Measurements from ENCODE around the gene RBM6. TPM values are rescaled to one million over a fixed set of nuclear protein-coding genes. Genes with fewer than 3 reads are reported as not detected.
A peak's percentile ranks its signal among the peaks of the same experiment; 100 is the strongest.

The RBM6 gene
- total and polyA plus RNA-seq, 9 of the 15 experiments (the other 6 are each of a cell fraction or from before 2014, with no cell fraction given) = 19.9 to 82.2 (median 57.8) TPM

GRCh38 chr3:49939858-49940666 lies at the start of gene RBM6 (continued):
- TF ChIP-seq PPARD (CRISPR knock-in tag; IDR thresholded peaks at IDR 0.05) (no peak), ZNF263 (CRISPR knock-in tag; IDR thresholded peaks at IDR 0.05; ENCODE audit: borderline replicate concordance) (peak; percentile 39; the same call in 1 of the 2 replicates), ZC3H4 (CRISPR knock-in tag; IDR thresholded peaks at IDR 0.05; ENCODE audit: borderline replicate concordance) (no peak), SRSF9 (IDR thresholded peaks at IDR 0.05; ENCODE audit: borderline replicate concordance, low read depth, low read length) (no peak), MTF1 (CRISPR knock-in tag; IDR thresholded peaks at IDR 0.05; ENCODE audit: borderline replicate concordance) (no peak), CAMTA2 (CRISPR knock-in tag; conservative IDR thresholded peaks at IDR 0.05) (no peak), PRDM10 (IDR thresholded peaks at IDR 0.05; ENCODE audit: partially characterized antibody) (no peak), YY1 (IDR thresholded peaks at IDR 0.05; ENCODE audit: borderline replicate concordance in 1 of 3, control insufficient read depth in 1 of 3, extremely low read depth in 1 of 3, insufficient read depth in 3 of 3, insufficient read length in 1 of 3, insufficient replicate concordance in 2 of 3, low read depth in 1 of 3, low read length in 2 of 3) (peak in 1 of 3 experiments; percentile 28), ZNF707 (CRISPR knock-in tag; conservative IDR thresholded peaks at IDR 0.05) (no peak), TEAD1 (CRISPR knock-in tag; IDR thresholded peaks at IDR 0.05) (peak in 1 of 2 experiments; percentile 12; a peak in 1 of 4 replicates), POLR2G (IDR thresholded peaks at IDR 0.05; ENCODE audit: low read depth, low read length) (peak; percentile 99), PCBP2 (IDR thresholded peaks at IDR 0.05; ENCODE audit: low read depth, low read length, poor library complexity, severe bottlenecking) (no peak), ZNF23 (CRISPR knock-in tag; IDR thresholded peaks at IDR 0.05) (no peak)
- TF ChIP-seq, protein P1, sequence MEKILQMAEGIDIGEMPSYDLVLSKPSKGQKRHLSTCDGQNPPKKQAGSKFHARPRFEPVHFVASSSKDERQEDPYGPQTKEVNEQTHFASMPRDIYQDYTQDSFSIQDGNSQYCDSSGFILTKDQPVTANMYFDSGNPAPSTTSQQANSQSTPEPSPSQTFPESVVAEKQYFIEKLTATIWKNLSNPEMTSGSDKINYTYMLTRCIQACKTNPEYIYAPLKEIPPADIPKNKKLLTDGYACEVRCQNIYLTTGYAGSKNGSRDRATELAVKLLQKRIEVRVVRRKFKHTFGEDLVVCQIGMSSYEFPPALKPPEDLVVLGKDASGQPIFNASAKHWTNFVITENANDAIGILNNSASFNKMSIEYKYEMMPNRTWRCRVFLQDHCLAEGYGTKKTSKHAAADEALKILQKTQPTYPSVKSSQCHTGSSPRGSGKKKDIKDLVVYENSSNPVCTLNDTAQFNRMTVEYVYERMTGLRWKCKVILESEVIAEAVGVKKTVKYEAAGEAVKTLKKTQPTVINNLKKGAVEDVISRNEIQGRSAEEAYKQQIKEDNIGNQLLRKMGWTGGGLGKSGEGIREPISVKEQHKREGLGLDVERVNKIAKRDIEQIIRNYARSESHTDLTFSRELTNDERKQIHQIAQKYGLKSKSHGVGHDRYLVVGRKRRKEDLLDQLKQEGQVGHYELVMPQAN (IDR thresholded peaks at IDR 0.05; ENCODE audit: borderline replicate concordance) = peak; percentile 94
- TF ChIP-seq, protein P2, sequence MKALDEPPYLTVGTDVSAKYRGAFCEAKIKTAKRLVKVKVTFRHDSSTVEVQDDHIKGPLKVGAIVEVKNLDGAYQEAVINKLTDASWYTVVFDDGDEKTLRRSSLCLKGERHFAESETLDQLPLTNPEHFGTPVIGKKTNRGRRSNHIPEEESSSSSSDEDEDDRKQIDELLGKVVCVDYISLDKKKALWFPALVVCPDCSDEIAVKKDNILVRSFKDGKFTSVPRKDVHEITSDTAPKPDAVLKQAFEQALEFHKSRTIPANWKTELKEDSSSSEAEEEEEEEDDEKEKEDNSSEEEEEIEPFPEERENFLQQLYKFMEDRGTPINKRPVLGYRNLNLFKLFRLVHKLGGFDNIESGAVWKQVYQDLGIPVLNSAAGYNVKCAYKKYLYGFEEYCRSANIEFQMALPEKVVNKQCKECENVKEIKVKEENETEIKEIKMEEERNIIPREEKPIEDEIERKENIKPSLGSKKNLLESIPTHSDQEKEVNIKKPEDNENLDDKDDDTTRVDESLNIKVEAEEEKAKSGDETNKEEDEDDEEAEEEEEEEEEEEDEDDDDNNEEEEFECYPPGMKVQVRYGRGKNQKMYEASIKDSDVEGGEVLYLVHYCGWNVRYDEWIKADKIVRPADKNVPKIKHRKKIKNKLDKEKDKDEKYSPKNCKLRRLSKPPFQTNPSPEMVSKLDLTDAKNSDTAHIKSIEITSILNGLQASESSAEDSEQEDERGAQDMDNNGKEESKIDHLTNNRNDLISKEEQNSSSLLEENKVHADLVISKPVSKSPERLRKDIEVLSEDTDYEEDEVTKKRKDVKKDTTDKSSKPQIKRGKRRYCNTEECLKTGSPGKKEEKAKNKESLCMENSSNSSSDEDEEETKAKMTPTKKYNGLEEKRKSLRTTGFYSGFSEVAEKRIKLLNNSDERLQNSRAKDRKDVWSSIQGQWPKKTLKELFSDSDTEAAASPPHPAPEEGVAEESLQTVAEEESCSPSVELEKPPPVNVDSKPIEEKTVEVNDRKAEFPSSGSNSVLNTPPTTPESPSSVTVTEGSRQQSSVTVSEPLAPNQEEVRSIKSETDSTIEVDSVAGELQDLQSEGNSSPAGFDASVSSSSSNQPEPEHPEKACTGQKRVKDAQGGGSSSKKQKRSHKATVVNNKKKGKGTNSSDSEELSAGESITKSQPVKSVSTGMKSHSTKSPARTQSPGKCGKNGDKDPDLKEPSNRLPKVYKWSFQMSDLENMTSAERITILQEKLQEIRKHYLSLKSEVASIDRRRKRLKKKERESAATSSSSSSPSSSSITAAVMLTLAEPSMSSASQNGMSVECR (CRISPR knock-in tag; IDR thresholded peaks at IDR 0.05) = peak; percentile 93
